Measurements from ENCODE around the gene HYI.

Gene HYI

GRCh38 chr1:43443197-43443946, 10.4 kb downstream of the HYI start:
- no peak for DNase-seq

GRCh38 chr1:43442756-43443155, 11.0 kb downstream of the HYI start:
- no peak for DNase-seq

GRCh38 chr1:43441894-43442637, 11.7 kb downstream of the HYI start:
- DNase-seq = no peak

- no peak for DNase-seq
Measured at GRCh38 chr1:43441166-43441893, 12.4 kb downstream of the HYI start.

GRCh38 chr1:43440358-43440757, 13.4 kb downstream of the HYI start:
- no peak for DNase-seq

- DNase-seq = no peak
Measured at GRCh38 chr1:43439781-43440180, 13.9 kb downstream of the HYI start.

- DNase-seq = no peak
Measured at GRCh38 chr1:43438953-43439581, 14.7 kb downstream of the HYI start.

- DNase-seq = no peak
Measured at GRCh38 chr1:43438576-43438952, 15.2 kb downstream of the HYI start.

- no peak for DNase-seq
Measured at GRCh38 chr1:43438006-43438405, 15.7 kb downstream of the HYI start.

- DNase-seq = no peak
Measured at GRCh38 chr1:43437031-43437973, 16.4 kb downstream of the HYI start.

GRCh38 chr1:43436371-43436770, 17.4 kb downstream of the HYI start:
- no peak for DNase-seq

- DNase-seq = no peak
Measured at GRCh38 chr1:43435146-43436145, 18.3 kb downstream of the HYI start.

- no peak for DNase-seq
Measured at GRCh38 chr1:43434256-43434655, 19.5 kb downstream of the HYI start.

- no peak for DNase-seq
Measured at GRCh38 chr1:43432907-43433306, 20.8 kb downstream of the HYI start.

- DNase-seq = no peak
Measured at GRCh38 chr1:43432171-43432860, 21.4 kb downstream of the HYI start.

GRCh38 chr1:43431676-43432075, 22.1 kb downstream of the HYI start:
- DNase-seq = no peak

- DNase-seq = no peak
Measured at GRCh38 chr1:43430831-43431230, 22.9 kb downstream of the HYI start.

- no peak for DNase-seq
Measured at GRCh38 chr1:43427941-43428340, 25.8 kb downstream of the HYI start.

GRCh38 chr1:43427524-43427923, 26.2 kb downstream of the HYI start:
- DNase-seq = no peak

GRCh38 chr1:43426221-43426620, 27.5 kb downstream of the HYI start:
- no peak for DNase-seq

Measured in activated naive CD4-positive, alpha-beta T cell treated with Interleukin-2 at 50 U/mL for 16 hours (primary cell).